HG02759 (cell line): ENCODE data around the gene CCDC18.
A peak's percentile ranks its signal among the peaks of the same experiment; 100 is the strongest.
"Not testable (repeated sequence)": the region's sequence is repeated elsewhere in the genome, so short reads cannot be mapped to it uniquely, and the experiment has no call there.

ENCODE experiments used
- ATAC-seq: cut with Tn5 transposase; IDR thresholded peaks from one replicate; pipeline ENCODE4 v1.9.1; 2021; ENCODE audit warnings: mild to moderate bottlenecking, moderate library complexity; ENCODE audit not compliant: unreplicated experiment

CCDC18 gene, protein sequence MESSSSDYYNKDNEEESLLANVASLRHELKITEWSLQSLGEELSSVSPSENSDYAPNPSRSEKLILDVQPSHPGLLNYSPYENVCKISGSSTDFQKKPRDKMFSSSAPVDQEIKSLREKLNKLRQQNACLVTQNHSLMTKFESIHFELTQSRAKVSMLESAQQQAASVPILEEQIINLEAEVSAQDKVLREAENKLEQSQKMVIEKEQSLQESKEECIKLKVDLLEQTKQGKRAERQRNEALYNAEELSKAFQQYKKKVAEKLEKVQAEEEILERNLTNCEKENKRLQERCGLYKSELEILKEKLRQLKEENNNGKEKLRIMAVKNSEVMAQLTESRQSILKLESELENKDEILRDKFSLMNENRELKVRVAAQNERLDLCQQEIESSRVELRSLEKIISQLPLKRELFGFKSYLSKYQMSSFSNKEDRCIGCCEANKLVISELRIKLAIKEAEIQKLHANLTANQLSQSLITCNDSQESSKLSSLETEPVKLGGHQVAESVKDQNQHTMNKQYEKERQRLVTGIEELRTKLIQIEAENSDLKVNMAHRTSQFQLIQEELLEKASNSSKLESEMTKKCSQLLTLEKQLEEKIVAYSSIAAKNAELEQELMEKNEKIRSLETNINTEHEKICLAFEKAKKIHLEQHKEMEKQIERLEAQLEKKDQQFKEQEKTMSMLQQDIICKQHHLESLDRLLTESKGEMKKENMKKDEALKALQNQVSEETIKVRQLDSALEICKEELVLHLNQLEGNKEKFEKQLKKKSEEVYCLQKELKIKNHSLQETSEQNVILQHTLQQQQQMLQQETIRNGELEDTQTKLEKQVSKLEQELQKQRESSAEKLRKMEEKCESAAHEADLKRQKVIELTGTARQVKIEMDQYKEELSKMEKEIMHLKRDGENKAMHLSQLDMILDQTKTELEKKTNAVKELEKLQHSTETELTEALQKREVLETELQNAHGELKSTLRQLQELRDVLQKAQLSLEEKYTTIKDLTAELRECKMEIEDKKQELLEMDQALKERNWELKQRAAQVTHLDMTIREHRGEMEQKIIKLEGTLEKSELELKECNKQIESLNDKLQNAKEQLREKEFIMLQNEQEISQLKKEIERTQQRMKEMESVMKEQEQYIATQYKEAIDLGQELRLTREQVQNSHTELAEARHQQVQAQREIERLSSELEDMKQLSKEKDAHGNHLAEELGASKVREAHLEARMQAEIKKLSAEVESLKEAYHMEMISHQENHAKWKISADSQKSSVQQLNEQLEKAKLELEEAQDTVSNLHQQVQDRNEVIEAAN (N-terminal part only)

DNA sequence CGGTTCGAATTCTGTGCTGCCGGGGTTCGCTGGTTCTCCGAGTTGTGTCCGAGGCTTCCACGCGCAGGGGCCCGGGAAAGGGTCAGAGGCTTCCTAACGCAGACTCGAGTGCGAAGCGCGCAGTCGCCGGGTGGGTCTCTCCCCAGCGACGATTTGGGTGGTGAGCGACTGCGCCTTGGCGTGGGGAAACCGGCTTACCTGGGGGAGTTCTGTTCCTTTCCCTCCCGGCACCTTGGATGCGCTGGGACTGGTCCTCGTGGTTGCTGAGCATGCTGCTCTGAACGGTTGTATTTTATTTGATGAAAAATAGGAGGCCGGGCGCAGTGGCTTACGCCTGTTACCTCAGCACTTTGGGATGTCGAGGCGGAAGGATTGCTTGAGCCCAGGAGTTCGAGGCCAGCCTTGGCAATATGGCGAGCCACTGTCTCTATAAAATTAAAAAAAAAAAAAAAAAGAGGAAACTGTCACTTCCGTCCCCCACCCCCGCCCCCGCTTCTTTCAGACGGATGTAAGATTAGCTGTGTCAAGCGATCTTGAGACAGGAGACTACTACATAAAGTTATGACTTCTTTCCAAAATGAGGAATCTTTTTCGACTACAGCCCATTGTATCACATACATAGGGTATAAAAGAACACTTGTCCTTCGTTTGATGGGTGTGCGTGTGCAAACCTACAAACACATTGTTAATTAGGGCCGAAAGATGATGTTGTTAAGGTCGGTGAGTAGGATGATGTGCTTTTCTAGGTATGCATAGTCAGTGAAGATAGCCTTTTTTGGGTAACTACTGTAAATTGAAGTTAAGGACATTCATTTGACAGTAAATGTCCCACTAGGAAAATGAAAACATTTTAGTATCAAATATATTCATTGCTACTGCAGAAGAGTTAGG is at the start of gene CCDC18:
CCDC18 (plus strand) TSS at position 2 of the 891 bp plus-strand sequence. CDS start 2,638 bp downstream, outside the sequence.
- ATAC-seq, result peak; percentile 5

DNA sequence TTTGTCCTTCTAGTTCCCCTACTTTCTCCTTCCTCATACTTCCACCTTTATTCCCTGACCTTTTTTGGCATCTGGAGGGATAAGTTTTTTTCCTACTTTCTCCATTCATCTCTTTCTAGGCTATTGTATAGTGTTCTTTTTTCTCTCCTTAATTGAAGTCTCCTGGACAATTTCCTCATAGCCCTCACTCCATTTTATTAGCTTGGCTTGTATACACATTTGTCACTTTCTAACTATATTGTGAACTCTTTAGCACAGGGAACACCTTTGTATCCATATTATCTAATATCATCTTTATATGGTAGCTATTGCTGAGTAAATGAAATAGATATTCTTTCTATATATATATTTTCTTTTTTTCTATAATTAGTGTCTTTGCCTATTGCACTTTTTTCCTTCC is 47.9 kb upstream of the CCDC18 start:
- ATAC-seq, result no peak

DNA sequence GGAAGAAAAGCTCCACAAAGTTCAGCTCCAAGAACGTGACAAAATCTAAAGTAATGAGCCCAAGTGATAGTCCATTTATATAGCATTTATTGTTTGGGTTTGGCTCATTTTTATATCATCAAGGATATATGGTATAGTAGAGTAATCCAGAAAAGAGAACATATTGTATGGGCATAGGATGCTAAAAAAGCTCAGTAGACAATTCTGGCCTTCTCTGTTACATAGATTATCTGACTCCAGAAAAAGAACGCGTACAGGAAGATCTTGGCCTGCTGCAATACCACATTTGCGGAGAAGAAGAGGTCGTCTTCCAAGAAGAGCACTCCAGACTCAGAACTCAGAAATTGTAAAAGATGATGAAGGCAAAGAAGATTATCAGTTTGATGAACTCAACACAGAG is 44.1 kb upstream of the CCDC18 start:
- no peak for ATAC-seq

DNA sequence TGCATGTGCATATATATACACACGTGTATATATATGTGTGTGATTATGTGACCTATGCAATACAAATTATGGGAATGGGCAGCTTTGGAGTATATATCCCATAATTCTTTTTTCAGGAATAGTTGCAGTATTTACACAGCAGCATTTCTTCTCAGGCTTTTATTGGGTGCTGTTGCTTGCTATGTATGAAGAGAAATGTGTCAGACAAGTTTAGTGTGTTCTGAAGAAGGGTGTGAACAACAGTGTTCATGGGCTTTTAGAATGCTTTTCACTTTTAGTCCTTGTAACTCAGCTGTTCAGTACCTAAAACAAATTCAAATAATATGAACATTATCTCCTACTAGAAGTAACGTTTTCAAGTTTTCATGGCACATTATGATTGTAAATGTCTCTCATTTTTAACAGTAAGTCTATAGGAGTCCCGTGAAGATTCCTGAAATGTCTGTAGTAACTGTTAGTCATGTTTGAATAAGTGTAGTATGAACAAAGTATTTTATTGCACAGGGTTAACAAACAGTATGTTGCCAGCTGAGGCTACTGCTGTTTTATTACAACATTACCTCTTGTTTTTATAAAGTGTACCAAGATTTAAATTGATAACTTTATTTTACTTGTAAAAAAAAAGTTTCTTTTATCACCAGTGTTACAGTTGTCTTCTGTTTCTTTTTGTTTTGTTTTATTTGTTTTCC is 42.8 kb upstream of the CCDC18 start:
- no peak for ATAC-seq

DNA sequence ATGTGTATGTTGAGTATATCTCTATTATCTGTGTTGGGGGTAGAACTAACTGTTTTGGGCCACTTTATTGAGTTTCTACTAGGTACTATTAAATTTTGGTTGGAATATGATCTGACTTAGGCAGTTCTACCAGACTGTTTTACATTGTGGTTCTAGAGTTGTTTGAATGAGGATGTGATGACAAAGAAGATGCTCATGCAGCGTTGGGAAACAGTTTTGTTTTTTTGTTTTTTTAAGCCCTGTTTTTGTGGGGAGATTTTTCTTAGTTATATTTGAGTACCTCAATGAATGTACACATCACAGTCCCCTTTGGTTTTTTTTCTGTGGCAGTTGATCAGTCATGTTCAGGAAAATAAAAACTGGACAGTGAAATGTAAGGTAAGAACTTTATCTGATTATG is 40.4 kb upstream of the CCDC18 start:
- no peak for ATAC-seq

DNA sequence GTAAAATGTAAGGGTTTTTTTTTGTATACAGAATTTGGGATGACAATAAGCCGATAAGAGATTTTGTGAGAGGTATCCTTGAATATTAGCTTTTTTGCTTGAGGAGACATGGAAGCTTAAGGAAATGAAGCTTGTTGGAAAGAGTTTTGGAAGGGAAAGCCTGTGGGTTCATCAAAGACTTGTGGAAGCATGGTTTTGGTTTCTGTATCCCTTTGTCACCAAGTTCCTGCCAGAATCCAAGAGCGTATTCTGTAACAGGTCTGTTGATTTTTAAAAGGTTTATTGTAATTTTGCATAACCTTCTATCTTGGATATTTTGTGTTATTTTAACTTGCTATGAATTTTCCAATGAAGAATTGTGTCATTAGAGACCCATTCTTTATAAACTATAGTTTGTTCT is 38.4 kb upstream of the CCDC18 start:
- ATAC-seq, result no peak

DNA sequence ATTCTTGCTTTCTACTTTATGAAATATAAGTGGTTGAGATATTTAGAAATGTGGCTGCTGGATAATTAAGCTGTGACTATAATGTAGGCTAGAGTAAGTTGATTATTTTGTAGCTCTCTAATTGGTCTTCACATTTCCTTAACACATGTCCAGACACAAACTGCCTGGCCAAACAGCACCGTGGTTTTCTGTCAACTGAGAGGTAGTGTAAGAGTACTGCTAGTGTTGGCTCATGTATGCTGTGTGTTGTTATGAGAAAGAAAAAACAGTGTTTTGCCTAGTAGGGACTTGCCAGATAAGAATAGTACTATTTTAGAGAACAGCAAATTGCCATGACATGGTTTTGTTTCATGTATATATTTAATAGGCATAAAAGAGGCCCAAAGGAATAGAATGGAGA is 37.4 kb upstream of the CCDC18 start:
- ATAC-seq, result no peak

DNA sequence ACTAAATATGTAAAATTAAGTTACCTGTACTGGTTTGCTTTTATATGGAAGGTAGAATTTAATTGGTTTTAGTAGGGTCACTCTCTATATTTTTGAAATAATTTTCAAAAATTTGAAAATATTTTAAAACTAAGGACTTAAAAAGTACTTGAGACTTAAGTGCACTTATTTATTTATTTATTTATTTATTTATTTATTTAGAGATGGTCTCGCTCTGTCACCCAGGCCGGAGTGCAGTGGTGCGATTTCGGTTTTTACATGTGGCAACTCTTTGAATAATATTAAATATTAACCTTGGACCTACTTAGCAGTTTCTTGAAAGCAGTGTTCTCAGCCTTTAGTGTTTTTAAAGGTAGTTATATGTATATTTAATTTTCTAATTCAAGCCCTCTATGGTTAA is 36.8 kb upstream of the CCDC18 start:
- ATAC-seq, result no peak

DNA sequence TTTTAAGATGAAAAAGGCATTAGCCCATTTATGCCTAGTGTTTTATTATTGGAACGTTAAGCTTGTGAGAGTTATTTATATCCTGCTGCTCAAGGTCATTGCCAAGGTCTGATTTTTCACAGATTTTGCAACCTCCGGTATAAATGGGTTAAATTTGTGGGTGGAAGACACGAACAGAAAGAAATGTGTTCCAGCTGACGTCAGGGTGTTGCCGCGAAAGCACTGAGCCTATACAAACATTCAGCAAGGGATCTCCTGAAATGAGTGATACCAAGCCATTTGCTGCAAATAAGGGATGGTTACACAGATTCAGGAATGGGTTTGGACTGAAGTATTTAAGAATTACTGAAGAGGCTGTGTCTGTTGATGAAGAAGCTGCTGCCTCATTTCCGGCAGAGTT is 32.5 kb upstream of the CCDC18 start:
- no peak for ATAC-seq

DNA sequence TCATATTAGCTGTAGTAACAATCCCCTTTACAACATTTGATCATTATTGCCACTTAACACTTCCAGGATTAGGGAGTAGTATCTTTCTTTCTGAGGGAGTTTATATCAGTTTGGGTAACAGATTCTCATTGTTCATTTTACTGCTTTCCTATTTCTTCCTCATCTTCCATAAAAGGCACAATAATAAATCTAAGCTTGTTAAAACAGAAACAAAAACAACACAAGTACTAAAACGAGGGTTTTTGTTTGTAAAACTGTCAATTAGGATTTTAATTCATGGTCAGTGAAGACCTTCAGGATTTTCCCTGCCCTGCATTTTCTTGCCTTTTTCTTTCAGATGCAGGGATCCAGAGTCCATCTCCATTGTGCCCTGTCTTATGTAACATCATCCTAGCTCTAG is 29.8 kb upstream of the CCDC18 start:
- no peak for ATAC-seq

DNA sequence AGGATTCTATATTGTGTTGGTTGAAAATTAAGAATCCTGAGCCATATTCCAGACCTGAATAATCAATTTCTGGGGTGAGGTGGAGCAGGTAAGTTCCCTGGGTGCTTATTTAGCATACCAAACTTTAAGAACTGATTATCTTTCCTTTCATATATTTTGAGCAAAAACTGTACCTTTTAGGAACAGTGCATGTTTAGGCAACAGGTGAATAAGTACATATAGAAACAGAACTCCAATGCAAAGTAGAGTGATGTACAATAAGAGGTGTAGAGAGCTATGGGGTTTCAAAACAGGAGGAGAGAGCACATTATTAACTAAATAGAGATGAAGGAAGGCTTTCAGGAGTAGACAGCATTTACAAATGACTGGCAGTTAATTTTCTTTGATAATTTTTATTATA is 29.1 kb upstream of the CCDC18 start:
- no peak for ATAC-seq

DNA sequence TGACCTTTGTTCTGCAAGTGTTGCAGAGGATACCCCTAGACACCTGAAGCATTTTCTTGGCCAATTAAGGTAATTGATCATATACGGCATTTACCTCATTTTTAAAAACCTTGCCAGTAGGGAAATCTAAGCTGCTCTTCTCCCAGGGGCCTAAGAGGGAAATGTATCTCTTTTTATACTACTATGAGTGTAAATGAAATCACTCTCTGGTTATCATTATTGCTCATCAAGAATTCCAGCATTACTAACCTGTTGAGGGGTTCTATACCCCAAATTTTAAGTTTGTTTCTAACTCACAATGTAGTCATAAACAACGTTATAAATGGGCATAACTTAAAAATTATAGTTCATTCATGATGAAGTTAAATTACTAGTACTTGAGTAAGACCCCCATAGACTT is 27.7 kb upstream of the CCDC18 start:
- no peak for ATAC-seq

DNA sequence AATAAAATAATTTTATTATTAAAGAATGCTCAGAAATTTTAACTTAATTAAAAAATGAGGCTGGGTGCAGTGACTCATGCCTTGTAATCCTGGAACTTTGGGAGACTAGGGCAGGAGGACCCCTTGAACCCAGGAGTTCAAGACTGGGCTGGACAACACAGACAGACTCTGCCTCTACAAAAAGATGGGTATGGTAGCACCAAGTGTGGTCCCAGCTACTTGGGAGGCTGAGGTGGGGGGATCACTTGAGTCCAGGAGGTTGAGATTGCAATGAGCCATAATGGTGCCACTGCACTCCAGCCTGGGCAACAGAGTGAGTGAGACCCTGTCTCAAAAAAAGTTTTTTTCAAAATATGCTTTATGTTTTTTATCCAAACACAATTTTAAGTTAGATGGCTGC is 25.6 kb upstream of the CCDC18 start:
- ATAC-seq, result no peak

DNA sequence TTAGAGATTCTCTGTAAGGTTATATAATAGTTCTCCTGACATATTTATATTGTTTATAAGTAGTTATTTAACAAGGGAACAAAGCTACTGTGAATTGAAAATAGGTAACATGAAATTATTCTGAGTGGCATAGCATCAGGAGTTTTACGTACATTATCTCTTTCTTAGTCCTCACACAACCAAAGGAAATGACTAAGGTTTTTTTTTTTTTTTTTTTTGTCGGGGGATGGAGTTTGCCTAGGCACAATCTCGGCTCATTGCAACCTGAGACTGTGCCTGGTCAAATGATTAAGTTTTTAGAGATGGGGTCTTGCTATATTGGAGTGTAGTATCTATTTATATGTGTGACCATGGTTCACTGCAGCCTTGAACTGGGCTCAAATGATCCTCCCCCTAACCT is 25.2 kb upstream of the CCDC18 start:
- no peak for ATAC-seq

DNA sequence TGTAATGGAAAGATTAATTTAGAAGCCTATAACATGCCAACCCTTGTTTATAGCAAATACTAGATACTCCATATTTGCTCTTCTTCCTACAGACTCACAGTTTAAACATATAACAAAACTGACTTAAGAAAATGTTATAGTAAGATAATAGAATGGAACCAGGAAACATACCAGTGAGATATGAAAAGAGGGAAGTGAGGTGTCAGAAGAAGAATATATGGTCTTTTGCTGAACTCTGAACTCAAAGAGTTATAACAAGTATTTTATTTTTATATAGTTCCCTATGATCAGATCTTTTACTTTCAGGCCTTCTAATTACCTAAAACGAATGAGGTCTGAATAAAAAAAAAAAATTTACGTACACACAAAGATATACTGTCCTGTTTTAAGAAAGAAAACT is 21.2 kb upstream of the CCDC18 start:
- ATAC-seq, result no peak

DNA sequence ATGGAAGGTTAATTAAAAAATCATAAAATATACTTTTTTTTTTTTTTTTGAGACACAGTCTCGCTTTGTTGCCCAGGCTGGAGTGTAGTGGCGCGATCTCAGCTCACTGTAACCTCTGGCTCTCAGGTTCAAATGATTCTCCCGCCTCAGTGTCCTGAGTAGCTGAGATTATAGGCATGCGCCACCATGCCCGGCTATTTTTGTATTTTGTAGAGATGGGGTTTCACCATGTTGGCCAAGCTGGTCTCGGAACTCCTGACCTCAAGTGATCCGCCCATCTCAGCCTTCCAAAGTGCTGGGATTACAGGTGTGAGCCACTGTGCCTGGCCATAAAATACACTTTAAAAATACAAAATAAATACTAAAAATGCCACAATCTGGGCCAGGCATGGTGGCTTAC is 17.2 kb upstream of the CCDC18 start:
- not testable (repeated sequence) for ATAC-seq

DNA sequence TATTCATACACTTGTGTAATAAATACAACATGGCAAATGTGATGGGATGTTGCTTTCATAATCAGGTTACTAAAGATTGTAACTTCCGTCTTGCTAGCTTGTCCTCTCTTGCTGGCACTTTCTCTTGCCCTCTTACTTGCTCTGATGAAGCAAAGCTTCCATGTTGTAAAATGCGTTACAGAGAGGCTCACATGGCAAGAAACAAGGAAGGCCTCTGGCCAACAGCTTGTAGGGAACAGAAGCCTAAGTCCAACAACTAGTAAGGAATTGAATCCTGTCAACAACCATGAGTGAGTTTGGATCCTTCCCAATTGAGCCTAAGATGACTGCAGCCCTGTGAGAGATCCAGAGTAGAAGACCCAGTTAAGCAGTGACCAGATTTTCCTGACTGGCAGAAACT is 15.7 kb upstream of the CCDC18 start:
- ATAC-seq, result no peak

DNA sequence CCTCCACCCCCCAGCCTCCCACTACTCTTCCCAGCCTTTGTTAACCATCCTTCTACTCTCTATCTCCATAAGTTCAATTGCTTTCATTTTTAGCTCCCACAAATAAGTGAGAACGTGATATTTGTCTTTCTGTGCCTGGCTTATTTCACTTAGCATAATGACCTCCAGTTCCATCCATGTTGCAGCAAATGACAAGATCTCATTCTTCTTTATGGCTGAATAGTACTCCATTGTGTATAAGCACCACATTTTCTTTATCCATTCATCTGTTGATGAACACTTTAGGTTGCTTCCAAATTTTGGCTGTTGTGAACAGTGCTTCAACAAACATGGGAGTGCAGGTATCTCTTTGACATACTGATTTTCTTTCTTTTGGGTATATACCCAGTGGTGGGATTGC is 14.6 kb upstream of the CCDC18 start:
- not testable (repeated sequence) for ATAC-seq

DNA sequence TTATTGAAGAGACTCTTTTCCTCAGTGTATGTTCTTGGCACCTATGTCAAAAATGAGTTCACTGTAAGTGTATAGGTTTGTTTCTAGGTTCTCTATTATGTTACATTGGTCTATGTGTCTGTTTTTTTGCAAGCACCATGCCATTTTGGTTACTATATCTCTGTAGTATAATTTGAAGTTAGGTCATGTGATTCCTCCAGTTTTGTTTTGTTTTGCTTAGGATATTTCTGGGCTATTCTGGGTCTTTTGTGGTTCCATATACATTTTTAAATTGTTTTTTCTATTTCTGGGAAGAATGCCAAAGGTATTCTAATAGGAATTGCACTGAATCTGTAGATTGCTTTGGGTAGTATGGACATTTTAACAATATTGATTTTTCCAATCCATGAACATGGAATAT is 13.5 kb upstream of the CCDC18 start:
- ATAC-seq, result no peak
